Activated naive CD4-positive, alpha-beta T cell treated with Interleukin-2 at 50 U/mL for 16 hours (primary cell): ENCODE measurements around the gene NTN4.
"Not testable (repeated sequence)": the region's sequence is repeated elsewhere in the genome, so short reads cannot be mapped to it uniquely, and the experiment has no call there.

ENCODE experiments used
- DNase-seq: peaks from one replicate; pipeline ENCODE4 v3.0.0-alpha.2; 2020

The NTN4 gene

GRCh38 chr12:95796225-95796981, 5.8 kb upstream of the NTN4 start:
- no peak for DNase-seq

- peak; percentile 38 for DNase-seq
These were observed 619 bp upstream of the NTN4 start for GRCh38 chr12:95790917-95791849.

- no peak for DNase-seq
These were observed 1.2 kb downstream of the NTN4 start for GRCh38 chr12:95789126-95790032.

DNA sequence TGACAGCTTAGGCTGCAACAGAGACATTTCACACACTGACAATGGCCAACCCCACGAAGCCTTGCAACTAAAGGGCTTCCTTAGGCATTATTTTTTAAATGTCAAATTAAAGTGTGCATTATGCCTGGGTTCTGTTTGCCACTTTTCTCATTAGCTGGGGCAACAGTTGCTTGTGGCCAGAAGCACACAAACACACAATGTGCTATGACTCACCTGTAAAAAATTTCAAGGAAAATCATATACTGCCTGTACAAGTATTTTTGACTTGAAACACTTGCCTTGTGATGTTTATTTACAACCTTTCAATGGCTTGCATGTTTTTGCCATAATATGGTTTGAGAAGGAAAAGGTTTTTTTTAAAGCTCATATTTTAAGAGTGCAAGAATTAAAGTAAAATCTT, 1.9 kb downstream of the NTN4 start:
- no peak for DNase-seq

DNA sequence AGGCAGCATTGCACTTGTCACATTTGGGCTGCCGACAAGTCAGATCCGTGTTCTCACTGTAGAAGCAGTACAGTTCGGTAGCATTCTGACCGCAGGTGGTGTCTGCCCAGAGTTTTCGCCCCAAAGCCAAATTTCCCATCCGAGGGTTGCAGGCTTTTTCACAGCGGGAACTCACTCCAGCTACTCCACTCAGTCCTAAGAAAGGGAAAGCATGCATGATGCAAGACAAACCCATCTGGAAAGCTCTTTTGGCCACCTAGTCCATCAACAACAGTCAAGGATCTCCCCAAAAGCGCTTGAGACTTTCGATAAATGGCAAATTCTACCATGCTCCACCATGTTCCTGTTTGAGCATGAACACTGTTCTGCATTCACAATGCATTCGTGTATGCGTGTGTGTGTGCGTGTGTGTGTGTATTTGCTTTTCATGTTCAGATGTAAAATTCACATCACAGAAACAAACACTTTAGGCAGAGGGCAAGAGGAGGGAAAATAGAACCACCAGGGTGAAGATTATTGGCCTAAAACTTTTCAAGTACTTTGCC, 3.2 kb downstream of the NTN4 start:
- no peak for DNase-seq

GRCh38 chr12:95784915-95785314, 5.6 kb downstream of the NTN4 start:
- no peak for DNase-seq

- no peak for DNase-seq
These were observed 6.3 kb downstream of the NTN4 start for GRCh38 chr12:95784286-95784685.

- DNase-seq = not testable (repeated sequence)
These were observed 15.1 kb downstream of the NTN4 start for GRCh38 chr12:95775466-95775865.

DNA sequence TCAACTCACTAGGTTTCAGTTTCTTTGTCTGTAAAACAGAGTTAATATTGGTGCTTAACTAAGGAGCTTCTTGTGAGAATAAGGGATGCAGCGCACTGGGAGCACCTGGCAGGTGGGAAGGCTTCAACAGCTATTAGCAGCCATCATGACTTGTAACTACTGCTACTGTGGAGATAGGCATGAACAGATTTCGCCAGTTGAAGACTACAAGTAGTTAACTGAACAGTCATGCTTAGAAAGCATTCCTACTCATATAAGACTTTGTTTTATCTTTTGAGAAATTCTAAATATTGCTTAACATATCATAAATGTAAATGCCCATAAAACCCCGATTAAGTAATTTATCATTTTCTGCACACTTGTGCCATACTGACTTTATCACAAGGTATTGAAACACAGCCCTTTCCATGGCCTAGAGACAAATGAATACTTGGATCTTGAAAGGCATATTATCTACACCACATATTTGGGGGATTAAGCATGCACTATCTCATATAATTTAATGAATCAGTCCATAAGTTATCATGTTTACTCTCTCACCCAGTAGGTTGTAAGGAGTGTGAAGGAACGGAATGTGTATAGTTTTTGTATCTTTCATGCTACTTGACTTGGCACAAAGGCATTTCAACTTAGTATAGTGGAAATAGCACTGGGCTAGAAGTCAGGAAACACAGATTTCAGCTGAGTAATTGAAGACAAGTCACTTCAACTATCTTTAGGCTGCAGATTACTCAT, 16.1 kb downstream of the NTN4 start:
- no peak for DNase-seq

GRCh38 chr12:95773320-95773719, 17.2 kb downstream of the NTN4 start:
- DNase-seq = no peak

GRCh38 chr12:95767703-95768102, 22.9 kb downstream of the NTN4 start:
- DNase-seq = no peak

- no peak for DNase-seq
These were observed 24.1 kb downstream of the NTN4 start for GRCh38 chr12:95766356-95767019.

DNA sequence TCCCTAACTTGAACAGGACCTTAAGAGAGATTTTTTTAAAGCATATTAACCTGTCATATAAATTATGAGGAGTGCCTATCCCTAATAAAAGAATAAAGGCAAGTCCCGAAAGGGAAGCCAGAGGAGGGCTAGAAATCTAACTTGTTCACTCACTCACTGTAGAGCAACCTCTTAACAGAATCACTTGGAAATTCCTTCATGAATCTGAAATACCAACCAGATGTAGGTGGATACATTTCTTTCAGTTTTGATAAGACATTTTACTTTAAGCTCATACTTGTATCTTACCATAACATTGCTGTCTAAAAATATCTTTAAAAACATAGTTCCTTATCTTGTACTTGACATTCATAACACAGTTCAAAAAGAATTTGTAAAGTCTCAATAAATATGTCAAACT, 25.7 kb downstream of the NTN4 start:
- no peak for DNase-seq

GRCh38 chr12:95763809-95764253, 26.7 kb downstream of the NTN4 start:
- no peak for DNase-seq

DNA sequence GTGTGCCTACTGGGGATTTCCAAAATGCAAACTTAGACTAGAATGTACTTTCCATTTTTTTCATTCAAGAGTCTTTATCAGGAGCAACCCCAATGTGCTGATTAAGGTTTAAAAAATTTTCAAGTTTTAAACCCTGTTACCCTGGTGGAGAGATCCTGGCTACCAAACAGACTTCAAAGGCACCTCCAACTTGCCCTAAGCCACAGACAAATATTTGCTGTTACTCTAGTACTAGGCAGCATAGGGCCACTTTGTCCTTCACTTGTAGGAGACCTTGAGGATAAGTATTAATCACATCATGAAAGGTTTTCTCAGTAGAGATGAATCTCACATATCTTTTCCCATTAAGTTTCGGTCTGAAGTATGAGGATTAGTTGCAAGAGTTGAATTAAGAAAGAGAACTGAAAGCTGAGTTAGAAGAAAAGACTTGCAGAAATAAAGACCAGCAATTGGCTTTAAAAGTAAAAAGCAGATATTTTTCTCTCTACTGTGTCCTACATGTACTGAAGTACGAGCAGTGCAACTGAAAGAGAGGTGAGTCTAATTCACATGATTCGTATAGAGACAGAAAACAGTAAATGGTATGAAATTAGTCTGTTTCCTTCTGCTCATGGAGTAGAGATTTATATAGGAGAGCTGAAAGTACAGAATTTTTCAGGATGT, 28.3 kb downstream of the NTN4 start:
- no peak for DNase-seq

DNA sequence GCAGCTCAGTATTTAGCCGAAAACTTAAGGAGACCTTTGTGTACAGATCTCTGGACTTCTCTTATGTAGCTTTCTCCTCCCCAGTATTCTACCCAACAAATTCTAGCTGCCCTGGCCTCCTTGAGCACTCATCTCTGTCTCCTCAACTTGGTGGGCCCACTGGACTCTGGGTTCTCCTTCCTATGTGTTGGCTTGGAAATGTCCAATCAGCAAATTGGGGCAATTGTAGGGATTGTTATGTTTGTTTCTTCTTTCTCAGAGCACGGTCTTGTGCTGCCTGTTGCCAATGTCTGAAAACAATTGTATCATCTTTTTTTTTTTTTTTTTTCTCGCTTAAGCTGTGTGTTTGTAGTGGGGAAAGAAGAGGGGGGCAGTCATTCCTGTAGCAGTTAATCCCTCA, 30.2 kb downstream of the NTN4 start:
- no peak for DNase-seq

- no peak for DNase-seq
These were observed 30.8 kb downstream of the NTN4 start for GRCh38 chr12:95759718-95760117.

- DNase-seq = no peak
These were observed 31.5 kb downstream of the NTN4 start for GRCh38 chr12:95759039-95759438.

DNA sequence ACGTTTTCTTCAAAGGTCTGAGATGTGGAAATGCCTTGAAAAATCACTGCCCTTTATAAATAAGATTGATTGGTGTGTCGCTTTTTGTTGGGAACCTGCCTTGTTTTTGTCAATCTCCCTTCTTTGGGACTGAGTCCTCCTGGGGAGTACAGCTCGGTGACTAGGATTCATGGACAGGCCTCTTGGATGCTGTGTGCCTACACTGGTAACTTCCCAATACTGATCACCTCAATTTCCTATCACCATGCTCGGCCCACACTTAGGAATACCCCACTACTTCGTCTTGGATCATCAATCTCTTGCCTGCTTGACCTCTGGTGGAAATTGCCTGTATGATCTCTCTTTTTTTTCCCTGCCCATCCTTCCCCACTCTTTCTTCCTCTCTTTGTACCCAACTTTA, 34.2 kb downstream of the NTN4 start:
- DNase-seq = no peak

GRCh38 chr12:95755261-95755865, 35.2 kb downstream of the NTN4 start:
- DNase-seq = no peak
